ENCODE data around the gene ATOSA.

The ATOSA gene

GRCh38 chr15:52683580-52683979 is 4.4 kb upstream of the ATOSA start:
- no peak for DNase-seq (ENCODE audit: low read depth in 2 of 2)

- DNase-seq (ENCODE audit: low read depth in 2 of 2), result no peak
These were observed 3.6 kb upstream of the ATOSA start for GRCh38 chr15:52682781-52683180.

- DNase-seq (ENCODE audit: low read depth in 2 of 2), result no peak
These were observed 3.0 kb upstream of the ATOSA start for GRCh38 chr15:52682200-52682599.

- DNase-seq (ENCODE audit: low read depth in 2 of 2), result no peak
These were observed 2.3 kb upstream of the ATOSA start for GRCh38 chr15:52681441-52681840.

GRCh38 chr15:52680761-52681160 is 1.6 kb upstream of the ATOSA start:
- DNase-seq (ENCODE audit: low read depth in 2 of 2), result no peak

- no peak for DNase-seq (ENCODE audit: low read depth in 2 of 2)
These were observed 828 bp upstream of the ATOSA start for GRCh38 chr15:52680041-52680391.

- DNase-seq (ENCODE audit: low read depth in 2 of 2), result no peak
These were observed 538 bp downstream of the ATOSA start for GRCh38 chr15:52678468-52679231.

GRCh38 chr15:52677593-52678467 is 1.4 kb downstream of the ATOSA start:
- DNase-seq (ENCODE audit: low read depth in 2 of 2), result no peak

GRCh38 chr15:52674831-52675230 is 4.4 kb downstream of the ATOSA start:
- DNase-seq (ENCODE audit: low read depth in 2 of 2), result no peak

- DNase-seq (ENCODE audit: low read depth in 2 of 2), result no peak
These were observed 5.5 kb downstream of the ATOSA start for GRCh38 chr15:52673734-52674133.

- DNase-seq (ENCODE audit: low read depth in 2 of 2), result no peak
These were observed 5.9 kb downstream of the ATOSA start for GRCh38 chr15:52673312-52673711.

GRCh38 chr15:52672661-52673060 is 6.5 kb downstream of the ATOSA start:
- no peak for DNase-seq (ENCODE audit: low read depth in 2 of 2)

GRCh38 chr15:52670087-52670486 is 9.1 kb downstream of the ATOSA start:
- DNase-seq (ENCODE audit: low read depth in 2 of 2), result no peak

GRCh38 chr15:52668133-52668532 is 11.1 kb downstream of the ATOSA start:
- no peak for DNase-seq (ENCODE audit: low read depth in 2 of 2)

GRCh38 chr15:52667597-52667996 is 11.6 kb downstream of the ATOSA start:
- DNase-seq (ENCODE audit: low read depth in 2 of 2), result no peak

- no peak for DNase-seq (ENCODE audit: low read depth in 2 of 2)
These were observed 15.5 kb downstream of the ATOSA start for GRCh38 chr15:52663536-52664294.

GRCh38 chr15:52661909-52662308 is 17.3 kb downstream of the ATOSA start:
- no peak for DNase-seq (ENCODE audit: low read depth in 2 of 2)

GRCh38 chr15:52660192-52660591 is 19.0 kb downstream of the ATOSA start:
- DNase-seq (ENCODE audit: low read depth in 2 of 2), result no peak

- no peak for DNase-seq (ENCODE audit: low read depth in 2 of 2)
These were observed 20.2 kb downstream of the ATOSA start for GRCh38 chr15:52658955-52659354.

GRCh38 chr15:52657338-52657737 is 21.9 kb downstream of the ATOSA start:
- DNase-seq (ENCODE audit: low read depth in 2 of 2), result peak in 1 of 2 experiments; percentile 29

GRCh38 chr15:52656412-52656811 is 22.8 kb downstream of the ATOSA start:
- no peak for DNase-seq (ENCODE audit: low read depth in 2 of 2)

GRCh38 chr15:52653431-52653964 is 25.7 kb downstream of the ATOSA start:
- peak; percentile 63 to 68 for DNase-seq (ENCODE audit: low read depth in 2 of 2)
